WERI-Rb-1 (cell line): Measurements from ENCODE around the gene SP9.
"Not testable (repeated sequence)": the region's sequence is repeated elsewhere in the genome, so short reads cannot be mapped to it uniquely, and the experiment has no call there.

Experiments used
- DNase-seq: peaks from one replicate; pipeline ENCODE4 v3.0.0-alpha.2; 2020
- H3K27ac ChIP-seq: fragments of 250-450 bp; sonication (Bioruptor Pico); 2 replicates; pipeline ENCODE4 v1.5.1; 2020; ENCODE audit warnings: mild to moderate bottlenecking, moderate library complexity
- H3K27me3 ChIP-seq: fragments of 250-450 bp; sonication (Bioruptor Pico); 2 replicates; pipeline ENCODE4 v1.5.1; 2021; ENCODE audit warnings: mild to moderate bottlenecking, low read depth, moderate library complexity; ENCODE audit not compliant: insufficient read depth, severe bottlenecking
- H3K36me3 ChIP-seq: fragments of 250-450 bp; sonication (Bioruptor Pico); 2 replicates; pipeline ENCODE4 v1.5.1; 2020; ENCODE audit warnings: mild to moderate bottlenecking, moderate library complexity
- H3K4me3 ChIP-seq: 2 replicates; pipeline ENCODE4 v1.5.1; 2011; ENCODE audit warnings: low read depth, mild to moderate bottlenecking, control low read depth, low read length
- H3K9me3 ChIP-seq: fragments of 250-450 bp; sonication (Bioruptor Pico); 2 replicates; pipeline ENCODE4 v1.5.1; 2021; ENCODE audit warnings: mild to moderate bottlenecking, moderate library complexity; ENCODE audit not compliant: severe bottlenecking
- TF ChIP-seq, protein P1 (sequence below): IDR thresholded peaks from 2 replicates; pipeline ENCODE4 v1.5.1; 2011; ENCODE audit warnings: low read depth, mild to moderate bottlenecking, control low read depth, inconsistent platforms, low read length

The SP9 gene

GRCh38 chr2:174353004-174353403, 18.2 kb downstream of the SP9 start:
- Histone ChIP-seq H3K9me3 (no peaks in the 10 kb centered on the region), H3K27me3 (no peaks in the 10 kb centered on the region), H3K27ac (no peak overlapping the region), H3K36me3 (peaks cover 6% of the 10 kb centered on the region; the same call in 1 of the 2 replicates), H3K4me3 (no peak overlapping the region)
- no peak for DNase-seq
- TF ChIP-seq, protein P1, sequence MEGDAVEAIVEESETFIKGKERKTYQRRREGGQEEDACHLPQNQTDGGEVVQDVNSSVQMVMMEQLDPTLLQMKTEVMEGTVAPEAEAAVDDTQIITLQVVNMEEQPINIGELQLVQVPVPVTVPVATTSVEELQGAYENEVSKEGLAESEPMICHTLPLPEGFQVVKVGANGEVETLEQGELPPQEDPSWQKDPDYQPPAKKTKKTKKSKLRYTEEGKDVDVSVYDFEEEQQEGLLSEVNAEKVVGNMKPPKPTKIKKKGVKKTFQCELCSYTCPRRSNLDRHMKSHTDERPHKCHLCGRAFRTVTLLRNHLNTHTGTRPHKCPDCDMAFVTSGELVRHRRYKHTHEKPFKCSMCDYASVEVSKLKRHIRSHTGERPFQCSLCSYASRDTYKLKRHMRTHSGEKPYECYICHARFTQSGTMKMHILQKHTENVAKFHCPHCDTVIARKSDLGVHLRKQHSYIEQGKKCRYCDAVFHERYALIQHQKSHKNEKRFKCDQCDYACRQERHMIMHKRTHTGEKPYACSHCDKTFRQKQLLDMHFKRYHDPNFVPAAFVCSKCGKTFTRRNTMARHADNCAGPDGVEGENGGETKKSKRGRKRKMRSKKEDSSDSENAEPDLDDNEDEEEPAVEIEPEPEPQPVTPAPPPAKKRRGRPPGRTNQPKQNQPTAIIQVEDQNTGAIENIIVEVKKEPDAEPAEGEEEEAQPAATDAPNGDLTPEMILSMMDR, result no peak

GRCh38 chr2:174356347-174356746, 21.6 kb downstream of the SP9 start:
- TF ChIP-seq, protein P1, result no peak
- no peak overlapping the region for H3K4me3 ChIP-seq
- H3K9me3 ChIP-seq, result peaks cover 2% of the 10 kb centered on the region
- H3K36me3 ChIP-seq, result peaks cover 3% of the 10 kb centered on the region
- DNase-seq, result no peak
- no peaks in the 10 kb centered on the region for H3K27me3 ChIP-seq
- H3K27ac ChIP-seq, result no peak overlapping the region

DNA sequence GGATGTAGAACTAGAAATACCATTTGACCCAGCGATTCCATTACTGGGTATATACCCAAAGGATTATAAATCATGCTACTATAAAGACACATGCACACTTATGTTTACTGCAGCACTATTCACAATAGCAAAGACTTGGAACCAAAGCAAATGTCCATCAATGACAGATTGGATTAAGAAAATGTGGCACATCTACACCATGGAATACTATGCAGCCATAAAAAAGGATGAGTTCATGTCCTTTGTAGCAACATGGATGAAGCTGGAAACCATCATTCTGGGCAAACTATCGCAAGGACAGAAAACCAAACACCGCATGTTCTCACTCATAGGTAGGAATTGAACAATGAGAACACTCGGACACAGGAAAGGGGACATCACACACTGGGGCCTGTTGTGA, 24.9 kb downstream of the SP9 start:
- not testable (repeated sequence) for DNase-seq, H3K4me3 ChIP-seq, H3K27ac ChIP-seq, H3K27me3 ChIP-seq
- Histone ChIP-seq H3K36me3 (peaks cover 14% of the 10 kb centered on the region), H3K9me3 (peaks cover 10% of the 10 kb centered on the region)

- Histone ChIP-seq H3K4me3 (no peak overlapping the region), H3K27ac (no peak overlapping the region), H3K9me3 (peaks cover 11% of the 10 kb centered on the region), H3K36me3 (peaks cover 24% of the 10 kb centered on the region), H3K27me3 (no peaks in the 10 kb centered on the region)
- no peak for DNase-seq
- TF ChIP-seq, protein P1, result no peak
Observed at GRCh38 chr2:174362949-174363348, 28.2 kb downstream of the SP9 start.

GRCh38 chr2:174363492-174364225, 28.9 kb downstream of the SP9 start:
- peaks cover 24% of the 10 kb centered on the region for H3K36me3 ChIP-seq
- DNase-seq, result not testable (repeated sequence)

DNA sequence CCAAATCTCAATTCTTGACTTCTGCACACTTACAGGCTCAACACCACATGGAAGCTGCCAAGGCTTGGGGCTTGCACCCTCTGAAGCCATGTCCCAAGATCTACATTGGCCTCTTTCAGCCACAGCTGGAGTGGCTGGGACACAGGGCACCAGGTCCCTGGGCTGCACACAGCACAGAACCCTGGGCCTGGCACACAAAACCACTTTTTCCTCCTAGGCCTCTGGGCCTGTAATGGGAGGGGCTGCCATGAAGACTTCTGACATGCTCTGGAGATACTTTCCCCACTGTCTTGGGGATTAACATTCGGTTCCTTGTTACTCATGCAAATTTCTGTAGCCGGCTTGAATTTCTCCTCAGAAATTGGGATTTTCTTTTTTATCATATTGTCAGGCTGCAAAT, 29.9 kb downstream of the SP9 start:
- H3K27ac ChIP-seq, result no peak overlapping the region
- peaks cover 11% of the 10 kb centered on the region for H3K9me3 ChIP-seq
- H3K36me3 ChIP-seq, result peaks cover 24% of the 10 kb centered on the region
- TF ChIP-seq, protein P1, result no peak
- H3K4me3 ChIP-seq, result no peak overlapping the region
- H3K27me3 ChIP-seq, result no peaks in the 10 kb centered on the region
- no peak for DNase-seq

More at GRCh38 chr2:174363492-174364225, 28.9 kb downstream of the SP9 start:
- H3K27me3 ChIP-seq, H3K27ac ChIP-seq, H3K4me3 ChIP-seq: not testable (repeated sequence)
- H3K9me3 ChIP-seq, result peaks cover 11% of the 10 kb centered on the region

GRCh38 chr2:174365571-174365970, 30.8 kb downstream of the SP9 start:
- peaks cover 26% of the 10 kb centered on the region for H3K36me3 ChIP-seq
- no peak overlapping the region for H3K27ac ChIP-seq
- DNase-seq, result no peak
- no peak overlapping the region for H3K4me3 ChIP-seq
- H3K27me3 ChIP-seq, result no peaks in the 10 kb centered on the region
- H3K9me3 ChIP-seq, result peaks cover 8% of the 10 kb centered on the region
- TF ChIP-seq, protein P1, result no peak
